Activated B cell treated with CpG ODN at 0.5 μM for 24 hours (primary cell): ENCODE measurements around the gene R3HDM2. TPM values are rescaled to one million over a fixed set of nuclear protein-coding genes. Genes with fewer than 3 reads are reported as not detected.
"Not testable (repeated sequence)": the region's sequence is repeated elsewhere in the genome, so short reads cannot be mapped to it uniquely, and the experiment has no call there.

ENCODE experiments used
- ATAC-seq: fragments of 200-7000 bp; cut with Tn5 transposase; one replicate; pipeline ENCODE4 v1.10.0; 2021; ENCODE audit warnings: low read depth, mild to moderate bottlenecking, moderate library complexity
- CTCF ChIA-PET: fragments of 350-600 bp; sonication (Branson Sonifier 250); formaldehyde crosslinking; loops from one replicate; lab custom pipeline; 2021; ENCODE audit warnings: antibody characterized with exemption; lab: Charles Lee
- POLR2A ChIA-PET: fragments of 350-600 bp; sonication (Branson Sonifier 250); formaldehyde crosslinking; loops from one replicate; lab custom pipeline; 2021; ENCODE audit warnings: antibody characterized with exemption; lab: Charles Lee
- DNase-seq: peaks from one replicate; pipeline ENCODE4 v3.0.0; 2022
- H3K27ac Mint-ChIP-seq: one replicate; pipeline ENCODE4 v1.8.0; 2020; ENCODE audit warnings: mixed read lengths
- H3K27me3 Mint-ChIP-seq: one replicate; pipeline ENCODE4 v1.8.0; 2021; ENCODE audit warnings: mixed read lengths
- H3K36me3 Mint-ChIP-seq: one replicate; pipeline ENCODE4 v1.8.0; 2021; ENCODE audit warnings: low read depth, mixed read lengths
- H3K4me1 Mint-ChIP-seq: one replicate; pipeline ENCODE4 v1.8.0; 2021; ENCODE audit warnings: mixed read lengths
- H3K4me3 Mint-ChIP-seq: one replicate; pipeline ENCODE4 v1.8.0; 2020; ENCODE audit warnings: mild to moderate bottlenecking, mixed read lengths
- H3K9me3 Mint-ChIP-seq: one replicate; pipeline ENCODE4 v1.8.0; 2020; ENCODE audit warnings: mixed read lengths
- intact Hi-C: fragments of 100-400 bp; cut with micrococcal nuclease; formaldehyde crosslinking; loops from one replicate; pipeline ENCODE4 v1.15.1; 2024
- total RNA-seq: library from RNA; stranded (reverse); gene quantifications from 2 replicates; pipeline ENCODE4 v1.2.3, GENCODE V29; 2022
- TF ChIP-seq, protein P1 (sequence below): fragments of 200-600 bp; IDR thresholded peaks from one replicate; pipeline ENCODE4 v1.8.0; 2022; ENCODE audit warnings: antibody characterized with exemption, mild to moderate bottlenecking

R3HDM2 gene
- total RNA-seq, 1 donor from 2014 or later: 75.6 TPM

GRCh38 chr12:57430112-57430930 is 522 bp downstream of the R3HDM2 start:
- ATAC-seq: peak; percentile 77
- CTCF ChIA-PET: interaction anchor here (0.7 to 1.8 kb wide), 2 partner anchors 23 to 28 kb away, joined by 3 to 6 read pairs; no protein-coding TSS in a partner anchor
- Mint-ChIP-seq H3K4me3 (peak overlapping the region; percentile 97), H3K4me1 (peaks cover 39% of the 10 kb centered on the region), H3K27ac (peak overlapping the region; percentile 99), H3K27me3 (no peaks in the 10 kb centered on the region), H3K36me3 (peaks cover 15% of the 10 kb centered on the region), H3K9me3 (no peaks in the 10 kb centered on the region)
- peak; percentile 76 for DNase-seq
- intact Hi-C loops: loop anchor here (2.0 to 10.0 kb wide), 3 partner anchors 50 to 746 kb away; partner anchors contain the start of gene PTGES3
- TF ChIP-seq, protein P1, sequence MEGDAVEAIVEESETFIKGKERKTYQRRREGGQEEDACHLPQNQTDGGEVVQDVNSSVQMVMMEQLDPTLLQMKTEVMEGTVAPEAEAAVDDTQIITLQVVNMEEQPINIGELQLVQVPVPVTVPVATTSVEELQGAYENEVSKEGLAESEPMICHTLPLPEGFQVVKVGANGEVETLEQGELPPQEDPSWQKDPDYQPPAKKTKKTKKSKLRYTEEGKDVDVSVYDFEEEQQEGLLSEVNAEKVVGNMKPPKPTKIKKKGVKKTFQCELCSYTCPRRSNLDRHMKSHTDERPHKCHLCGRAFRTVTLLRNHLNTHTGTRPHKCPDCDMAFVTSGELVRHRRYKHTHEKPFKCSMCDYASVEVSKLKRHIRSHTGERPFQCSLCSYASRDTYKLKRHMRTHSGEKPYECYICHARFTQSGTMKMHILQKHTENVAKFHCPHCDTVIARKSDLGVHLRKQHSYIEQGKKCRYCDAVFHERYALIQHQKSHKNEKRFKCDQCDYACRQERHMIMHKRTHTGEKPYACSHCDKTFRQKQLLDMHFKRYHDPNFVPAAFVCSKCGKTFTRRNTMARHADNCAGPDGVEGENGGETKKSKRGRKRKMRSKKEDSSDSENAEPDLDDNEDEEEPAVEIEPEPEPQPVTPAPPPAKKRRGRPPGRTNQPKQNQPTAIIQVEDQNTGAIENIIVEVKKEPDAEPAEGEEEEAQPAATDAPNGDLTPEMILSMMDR: no peak
- POLR2A ChIA-PET: interaction anchor here (0.5 to 1.9 kb wide), 19 partner anchors 25 to 1457 kb away, joined by 3 to 15 read pairs (median 3); partner anchors contain the start of genes ARHGAP9, DDIT3, GLI1 and INHBE

GRCh38 chr12:57429473-57430111 is 1.3 kb downstream of the R3HDM2 start:
- Mint-ChIP-seq H3K27me3 (no peaks in the 10 kb centered on the region), H3K4me3 (peak overlapping the region; percentile 97), H3K27ac (peak overlapping the region; percentile 99), H3K9me3 (no peaks in the 10 kb centered on the region), H3K4me1 (peaks cover 39% of the 10 kb centered on the region), H3K36me3 (peaks cover 17% of the 10 kb centered on the region)
- CTCF ChIA-PET: interaction anchor here (0.7 to 1.8 kb wide), 2 partner anchors 24 to 29 kb away, joined by 3 to 6 read pairs; no protein-coding TSS in a partner anchor
- TF ChIP-seq, protein P1: no peak
- intact Hi-C loops: loop anchor here (2.0 to 10.0 kb wide), 3 partner anchors 51 to 745 kb away; partner anchors contain the start of gene PTGES3
- DNase-seq (no peak), ATAC-seq (no peak)
- POLR2A ChIA-PET: interaction anchor here (0.5 to 1.9 kb wide), 20 partner anchors 26 to 1456 kb away, joined by 3 to 15 read pairs (median 4); partner anchors contain the start of genes ARHGAP9, DDIT3, GLI1 and INHBE

DNA sequence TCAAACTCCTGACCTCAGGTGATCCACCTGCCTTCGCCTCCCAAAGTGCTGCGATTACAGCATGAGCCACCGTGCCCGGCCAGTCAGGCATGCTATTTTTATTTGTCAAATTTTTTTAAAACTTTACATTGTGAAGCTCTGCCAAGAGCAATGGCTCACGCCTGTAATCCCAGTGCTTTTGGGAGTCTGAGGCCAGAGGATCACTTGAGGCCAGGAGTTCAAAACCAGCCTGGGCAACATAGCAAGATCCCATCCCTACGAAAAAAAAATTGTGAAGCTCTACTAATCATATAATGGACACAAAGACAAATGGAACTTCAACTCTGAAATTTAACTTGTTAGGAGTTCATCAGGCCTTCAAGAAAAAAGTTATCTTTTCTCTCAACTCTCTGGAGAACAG is 1.9 kb downstream of the R3HDM2 start:
- DNase-seq (no peak), ATAC-seq (no peak)
- H3K4me1 Mint-ChIP-seq: peaks cover 39% of the 10 kb centered on the region
- ChIA-PET CTCF (interaction anchor here (1.8 kb wide), 1 partner anchor 24 kb away, joined by 6 read pairs; no protein-coding TSS in a partner anchor), POLR2A (interaction anchor here (0.6 to 1.8 kb wide), 6 partner anchors 51 to 1455 kb away, joined by 3 to 12 read pairs (median 5); partner anchors contain the start of genes ARHGAP9 and RAB5B)
- peak overlapping the region; percentile 77 for H3K27ac Mint-ChIP-seq
- intact Hi-C loops: no loop called here
- H3K36me3 Mint-ChIP-seq: peaks cover 20% of the 10 kb centered on the region
- TF ChIP-seq, protein P1: no peak
- no peaks in the 10 kb centered on the region for H3K27me3 Mint-ChIP-seq
- H3K4me3 Mint-ChIP-seq: peak overlapping the region; percentile 97
- H3K9me3 Mint-ChIP-seq: no peaks in the 10 kb centered on the region

- ATAC-seq, H3K27ac Mint-ChIP-seq, H3K9me3 Mint-ChIP-seq, H3K27me3 Mint-ChIP-seq, DNase-seq, H3K4me3 Mint-ChIP-seq, intact Hi-C loops, CTCF ChIA-PET: not testable (repeated sequence)
- POLR2A ChIA-PET: interaction anchor here (0.7 kb wide), 1 partner anchor 81 kb away, joined by 4 read pairs; no protein-coding TSS in a partner anchor
- Mint-ChIP-seq H3K4me1 (peaks cover 38% of the 10 kb centered on the region), H3K36me3 (peaks cover 29% of the 10 kb centered on the region)
Observed at GRCh38 chr12:57426948-57427347, 3.9 kb downstream of the R3HDM2 start.

DNA sequence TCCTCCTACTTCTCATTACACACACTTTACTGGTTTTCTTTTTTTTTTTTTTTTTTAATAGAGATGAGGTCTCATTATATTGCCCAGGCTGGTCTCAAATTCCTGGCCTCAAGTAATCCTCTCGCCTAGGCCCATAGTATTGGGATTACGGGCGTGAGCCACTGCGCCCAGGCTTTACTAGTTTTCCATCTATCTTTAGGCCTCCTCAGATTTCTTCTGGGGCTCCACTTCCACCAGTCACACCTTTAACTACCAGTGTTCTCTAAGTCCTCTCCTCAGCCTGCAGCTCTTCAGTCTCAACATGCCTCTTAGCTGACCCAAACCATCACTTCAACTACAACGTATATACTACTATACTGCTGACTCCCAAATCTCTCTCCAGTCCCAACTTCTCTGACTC is 10.4 kb downstream of the R3HDM2 start:
- CTCF ChIA-PET: interaction anchor here (1.2 kb wide), 1 partner anchor 38 kb away, joined by 3 read pairs; no protein-coding TSS in a partner anchor
- H3K27ac Mint-ChIP-seq: no peak overlapping the region

More for the DNA sequence above, 10.4 kb downstream of the R3HDM2 start:
- no peak for DNase-seq
- intact Hi-C loops: no loop called here
- H3K27me3 Mint-ChIP-seq: no peaks in the 10 kb centered on the region
- H3K9me3 Mint-ChIP-seq: no peaks in the 10 kb centered on the region
- ATAC-seq: no peak
- H3K4me3 Mint-ChIP-seq: no peak overlapping the region
- POLR2A ChIA-PET: no interaction called here
- H3K4me1 Mint-ChIP-seq: peaks cover 19% of the 10 kb centered on the region
- H3K36me3 Mint-ChIP-seq: peaks cover 39% of the 10 kb centered on the region
- TF ChIP-seq, protein P1: no peak
